HG02943 (cell line): ENCODE data around the gene ST8SIA6.
"Not testable (repeated sequence)": the region's sequence is repeated elsewhere in the genome, so short reads cannot be mapped to it uniquely, and the experiment has no call there.

Source experiments
- ATAC-seq: cut with Tn5 transposase; IDR thresholded peaks from one replicate; pipeline ENCODE4 v1.9.1; 2021; ENCODE audit warnings: mild to moderate bottlenecking, low read depth, moderate library complexity; ENCODE audit not compliant: unreplicated experiment

ST8SIA6 gene

GRCh38 chr10:17352583-17352982 lies 101.8 kb downstream of the ST8SIA6 start:
- no peak for ATAC-seq

GRCh38 chr10:17351506-17351905 lies 102.9 kb downstream of the ST8SIA6 start:
- no peak for ATAC-seq

- no peak for ATAC-seq
Observed at GRCh38 chr10:17349717-17350116, 104.7 kb downstream of the ST8SIA6 start.

GRCh38 chr10:17348501-17349349 lies 105.7 kb downstream of the ST8SIA6 start:
- ATAC-seq = no peak

GRCh38 chr10:17348011-17348500 lies 106.3 kb downstream of the ST8SIA6 start:
- no peak for ATAC-seq

- ATAC-seq = no peak
Observed at GRCh38 chr10:17344206-17344605, 110.2 kb downstream of the ST8SIA6 start.

GRCh38 chr10:17343118-17343517 lies 111.3 kb downstream of the ST8SIA6 start:
- ATAC-seq = no peak

- ATAC-seq = no peak
Observed at GRCh38 chr10:17340144-17340829, 114.1 kb downstream of the ST8SIA6 start.

- ATAC-seq = no peak
Observed at GRCh38 chr10:17335065-17335464, 119.3 kb downstream of the ST8SIA6 start.

- no peak for ATAC-seq
Observed at GRCh38 chr10:17330501-17330900, 123.9 kb downstream of the ST8SIA6 start.

GRCh38 chr10:17326377-17326776 lies 128.0 kb downstream of the ST8SIA6 start:
- ATAC-seq = no peak

GRCh38 chr10:17321957-17322356 lies 132.4 kb downstream of the ST8SIA6 start:
- ATAC-seq = not testable (repeated sequence)

- peak; percentile 76 for ATAC-seq
Observed at GRCh38 chr10:17316488-17317170, 137.8 kb downstream of the ST8SIA6 start.

- no peak for ATAC-seq
Observed at GRCh38 chr10:17309435-17309834, 145.0 kb downstream of the ST8SIA6 start.

- ATAC-seq = no peak
Observed at GRCh38 chr10:17307123-17307522, 147.3 kb downstream of the ST8SIA6 start.

GRCh38 chr10:17292375-17292774 lies 162.0 kb downstream of the ST8SIA6 start:
- ATAC-seq = no peak

- ATAC-seq = no peak
Observed at GRCh38 chr10:17290226-17290625, 164.2 kb downstream of the ST8SIA6 start.

- ATAC-seq = no peak
Observed at GRCh38 chr10:17289763-17290162, 164.6 kb downstream of the ST8SIA6 start.

- ATAC-seq = no peak
Observed at GRCh38 chr10:17286562-17287550, 167.5 kb downstream of the ST8SIA6 start.

GRCh38 chr10:17282311-17282710 lies 172.1 kb downstream of the ST8SIA6 start:
- ATAC-seq = no peak
